GM19023 (cell line): ENCODE measurements around the gene CEP164.
"Not testable (repeated sequence)": the region's sequence is repeated elsewhere in the genome, so short reads cannot be mapped to it uniquely, and the experiment has no call there.

Source experiments
- ATAC-seq: cut with Tn5 transposase; IDR thresholded peaks from one replicate; pipeline ENCODE4 v1.9.1; 2021; ENCODE audit warnings: mild to moderate bottlenecking, moderate library complexity; ENCODE audit not compliant: unreplicated experiment

Gene CEP164

GRCh38 chr11:117392001-117392690 is 64.5 kb downstream of the CEP164 start:
- no peak for ATAC-seq

- no peak for ATAC-seq
These were observed 65.3 kb downstream of the CEP164 start for GRCh38 chr11:117392979-117393378.

GRCh38 chr11:117394221-117394925 is 66.7 kb downstream of the CEP164 start:
- no peak for ATAC-seq

- ATAC-seq, result no peak
These were observed 67.8 kb downstream of the CEP164 start for GRCh38 chr11:117395476-117395875.

GRCh38 chr11:117396970-117397369 is 69.3 kb downstream of the CEP164 start:
- no peak for ATAC-seq

- ATAC-seq, result not testable (repeated sequence)
These were observed 71.0 kb downstream of the CEP164 start for GRCh38 chr11:117398618-117399017.

GRCh38 chr11:117399100-117399840 is 71.6 kb downstream of the CEP164 start:
- not testable (repeated sequence) for ATAC-seq

- not testable (repeated sequence) for ATAC-seq
These were observed 78.2 kb downstream of the CEP164 start for GRCh38 chr11:117405898-117406297.

GRCh38 chr11:117407016-117407415 is 79.4 kb downstream of the CEP164 start:
- ATAC-seq, result no peak

- no peak for ATAC-seq
These were observed 80.7 kb downstream of the CEP164 start for GRCh38 chr11:117408356-117408755.

GRCh38 chr11:117409511-117409910 is 81.9 kb downstream of the CEP164 start:
- no peak for ATAC-seq

GRCh38 chr11:117410238-117410637 is 82.6 kb downstream of the CEP164 start:
- ATAC-seq, result no peak

GRCh38 chr11:117410861-117411710 is 83.4 kb downstream of the CEP164 start:
- ATAC-seq, result no peak

- ATAC-seq, result no peak
These were observed 84.1 kb downstream of the CEP164 start for GRCh38 chr11:117411736-117412135.

GRCh38 chr11:117412176-117412575 is 84.5 kb downstream of the CEP164 start:
- ATAC-seq, result no peak

- no peak for ATAC-seq
These were observed 85.1 kb downstream of the CEP164 start for GRCh38 chr11:117412653-117413275.

- ATAC-seq, result no peak
These were observed 86.0 kb downstream of the CEP164 start for GRCh38 chr11:117413616-117414015.

GRCh38 chr11:117414724-117415123 is 87.1 kb downstream of the CEP164 start:
- no peak for ATAC-seq

- no peak for ATAC-seq
These were observed 87.8 kb downstream of the CEP164 start for GRCh38 chr11:117415358-117415896.

GRCh38 chr11:117417342-117417741 is 89.7 kb downstream of the CEP164 start:
- ATAC-seq, result no peak
